Stimulated activated CD8-positive, alpha-beta memory T cell treated with anti-CD3 and anti-CD28 coated beads, Interleukin-12 subunit alpha, Interleukin-12 subunit beta, amount 100 ng/mL, for 24 hours (primary cell): ENCODE measurements around the gene SLC2A13.

Experiments
- DNase-seq: peaks from one replicate; pipeline ENCODE4 v3.0.0-alpha.2; 2020; ENCODE audit errors: extremely low read depth

The SLC2A13 gene

GRCh38 chr12:40105515-40106201, at the start of gene SLC2A13:
TSS of gene SLC2A13 (minus strand) at chr12:40106081. CDS start at chr12:40105808, 273 bp downstream.
- DNase-seq: peak; percentile 45

DNA sequence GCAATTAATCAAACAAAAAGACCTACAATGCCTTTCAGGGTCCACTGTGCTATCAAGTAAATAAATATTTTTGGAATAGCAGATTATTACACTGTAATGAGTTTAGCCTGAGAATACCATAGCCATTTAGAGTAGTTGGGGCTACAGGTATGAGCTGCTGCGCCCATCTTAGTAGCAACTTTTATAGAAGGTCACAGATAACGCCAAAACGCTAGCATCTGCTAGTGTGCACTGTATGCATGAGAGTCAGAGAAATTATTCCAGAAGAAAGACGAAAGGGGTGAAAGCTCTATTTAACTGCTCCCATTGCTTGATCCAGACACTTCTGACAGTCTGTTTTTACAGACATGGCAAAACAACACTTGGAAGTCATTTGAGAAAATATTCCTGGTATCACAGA, 48.5 kb upstream of the SLC2A13 start:
- no peak for DNase-seq

GRCh38 chr12:40153432-40153831, 47.6 kb upstream of the SLC2A13 start:
- no peak for DNase-seq

DNA sequence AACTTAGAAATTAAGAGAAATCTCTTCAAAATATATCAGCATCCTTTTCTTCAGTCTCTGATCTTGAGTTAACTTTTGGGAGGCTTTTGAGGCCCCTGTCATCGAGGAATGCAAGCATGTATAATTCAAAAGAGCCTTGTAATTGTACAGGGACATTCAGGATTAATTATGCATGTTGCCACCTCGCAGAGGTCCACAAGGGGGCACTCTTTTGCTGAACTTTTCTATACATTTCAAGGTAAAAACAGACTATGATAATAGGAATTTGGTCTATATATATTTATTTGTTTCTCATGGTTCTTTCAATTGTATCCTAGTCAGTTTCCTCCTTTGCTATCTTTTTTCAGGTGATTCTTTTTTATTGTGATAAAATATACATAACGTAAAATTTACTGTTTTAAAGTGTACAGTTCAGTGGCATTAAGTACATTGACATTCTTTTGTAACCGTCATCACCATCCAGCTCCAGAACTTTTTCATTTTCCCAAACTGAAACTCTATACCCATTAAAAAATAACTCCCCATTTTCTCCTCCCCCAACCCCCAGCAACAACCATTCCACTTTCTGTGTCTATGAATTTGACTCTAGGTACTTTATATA, 47.0 kb upstream of the SLC2A13 start:
- DNase-seq: no peak

- DNase-seq: no peak
These were observed 43.9 kb upstream of the SLC2A13 start for GRCh38 chr12:40149673-40150260.

GRCh38 chr12:40146800-40147797, 41.2 kb upstream of the SLC2A13 start:
- no peak for DNase-seq

GRCh38 chr12:40145896-40146295, 40.0 kb upstream of the SLC2A13 start:
- DNase-seq: no peak

- no peak for DNase-seq
These were observed 38.1 kb upstream of the SLC2A13 start for GRCh38 chr12:40144023-40144422.

GRCh38 chr12:40142001-40142744, 36.3 kb upstream of the SLC2A13 start:
- DNase-seq: no peak

GRCh38 chr12:40138526-40138925, 32.6 kb upstream of the SLC2A13 start:
- no peak for DNase-seq

DNA sequence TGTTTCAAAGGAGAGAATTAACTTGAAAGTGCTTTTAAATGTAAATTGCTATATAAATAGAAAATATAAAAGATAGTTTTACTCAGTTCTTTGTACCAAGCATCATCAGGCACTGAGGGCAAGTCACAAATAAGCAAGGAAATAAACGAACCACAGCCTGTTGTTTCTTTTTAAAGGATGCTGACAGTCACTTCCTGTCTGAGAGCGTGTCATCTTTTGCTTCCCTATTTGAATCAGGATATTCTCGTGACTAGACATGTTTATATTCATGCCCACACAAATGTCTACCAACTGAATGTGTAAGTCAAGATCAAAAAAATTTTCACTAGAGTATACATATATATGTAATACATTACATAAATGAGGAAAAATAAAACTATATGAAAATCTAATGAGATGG, 31.4 kb upstream of the SLC2A13 start:
- DNase-seq: no peak

- DNase-seq: no peak
These were observed 21.5 kb upstream of the SLC2A13 start for GRCh38 chr12:40127408-40127807.

DNA sequence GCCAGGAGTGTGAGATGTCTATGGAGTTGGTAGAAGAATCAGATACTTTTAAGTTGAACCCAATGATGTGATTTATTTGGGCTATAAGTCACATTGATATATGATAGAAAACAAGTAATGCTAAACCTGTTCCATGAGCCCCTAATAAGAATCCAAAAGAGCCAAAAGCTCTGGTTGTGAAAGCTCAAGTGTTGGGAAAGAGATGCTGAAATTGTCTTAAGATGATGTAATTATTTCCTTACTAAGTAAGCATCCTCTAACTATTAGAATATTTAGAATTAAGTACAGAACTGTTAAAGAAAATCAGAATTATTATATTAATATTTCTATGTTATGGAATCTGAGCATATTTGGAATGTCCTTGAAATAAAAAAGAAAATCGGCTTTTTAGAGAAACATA, 17.6 kb upstream of the SLC2A13 start:
- DNase-seq: no peak

DNA sequence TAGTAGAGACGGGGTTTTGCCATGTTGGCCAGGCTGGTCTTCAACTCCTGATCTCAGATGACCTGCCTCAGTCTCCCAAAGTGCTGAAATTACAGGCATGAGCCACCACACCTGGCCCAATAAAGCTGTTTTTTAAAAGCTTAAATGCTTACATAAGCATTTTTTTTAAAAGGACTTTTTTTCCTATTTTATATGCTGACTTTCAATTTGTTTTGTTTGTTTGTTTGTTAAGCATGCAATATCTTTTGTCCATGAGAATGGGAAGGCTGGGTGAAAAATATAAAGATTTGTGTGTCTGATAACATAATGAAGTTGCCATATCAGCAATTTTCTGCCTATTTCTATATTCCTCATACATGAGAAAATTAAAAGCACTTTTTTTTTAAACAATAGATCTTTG, 17.0 kb upstream of the SLC2A13 start:
- no peak for DNase-seq

DNA sequence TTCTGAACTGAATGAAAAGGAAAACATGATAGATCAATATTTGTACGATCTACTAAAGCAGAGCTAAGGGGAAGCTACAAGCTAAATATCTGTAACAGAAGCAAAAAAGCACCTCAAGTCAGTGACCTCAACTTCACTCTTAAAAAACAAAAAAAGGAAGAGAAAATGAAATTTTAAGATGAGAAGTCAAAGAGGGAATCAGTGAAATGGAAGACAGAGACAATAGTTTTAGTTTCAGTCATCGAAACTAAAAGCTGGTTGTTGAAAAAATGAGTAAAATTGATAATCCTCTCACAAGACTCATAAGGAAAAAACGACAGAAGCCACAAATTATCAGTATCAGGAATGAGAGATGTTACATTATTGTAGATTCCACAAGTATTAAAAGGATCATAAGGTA, 11.9 kb upstream of the SLC2A13 start:
- DNase-seq: no peak

DNA sequence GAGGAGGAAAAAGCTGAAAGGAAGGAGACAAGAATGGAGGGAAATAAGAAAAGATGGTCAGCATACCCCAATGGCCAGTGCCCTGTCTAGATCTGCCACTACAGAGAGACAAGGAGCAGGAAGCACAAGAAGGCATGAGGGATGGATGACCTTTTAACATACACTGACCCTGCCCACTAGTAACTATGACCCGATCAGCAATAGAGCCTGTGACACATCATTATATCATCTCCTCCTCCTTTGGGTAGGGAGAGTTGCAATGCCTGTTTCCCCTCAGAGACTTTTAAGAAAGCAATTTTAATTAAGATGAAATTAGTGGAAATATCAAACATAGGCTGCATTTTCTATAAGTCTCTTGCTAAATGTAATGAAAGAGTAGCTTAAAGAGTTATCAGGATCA, 4.7 kb upstream of the SLC2A13 start:
- no peak for DNase-seq

- no peak for DNase-seq
These were observed 2.1 kb upstream of the SLC2A13 start for GRCh38 chr12:40107803-40108620.

DNA sequence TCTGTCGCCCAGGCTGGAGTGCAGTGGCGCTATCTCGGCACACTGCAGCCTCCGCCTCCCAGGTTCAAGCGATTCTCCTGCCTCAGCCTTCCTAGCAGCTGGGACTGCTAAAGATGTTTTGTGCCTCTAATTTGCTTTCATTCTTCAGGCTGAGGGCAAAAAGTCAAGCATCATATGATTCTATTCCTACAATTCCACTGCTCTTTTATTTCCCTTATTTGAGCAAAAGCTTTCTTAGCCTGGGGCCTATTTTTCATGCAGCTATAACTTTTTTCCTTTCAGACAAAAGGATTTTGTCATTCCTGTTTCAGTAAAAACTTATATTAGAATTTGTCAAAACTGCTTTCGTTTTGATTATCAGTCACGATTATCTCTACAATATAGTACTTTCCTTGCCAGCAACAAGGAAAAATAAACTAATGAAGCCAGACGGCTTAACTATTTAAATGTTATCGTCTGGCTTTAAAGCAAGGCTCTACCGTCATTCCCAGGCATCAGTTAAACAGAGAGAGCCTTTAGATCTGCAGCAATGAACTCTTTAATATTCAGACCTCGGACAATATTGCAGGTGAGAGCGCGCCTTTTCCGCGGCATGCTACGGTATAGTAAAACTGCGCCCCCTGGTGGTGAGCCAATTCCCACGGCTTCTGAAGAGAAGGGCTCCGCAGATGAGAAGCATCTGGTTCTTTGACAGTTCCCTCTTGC, 1.4 kb upstream of the SLC2A13 start:
- peak; percentile 66 for DNase-seq

GRCh38 chr12:40106655-40107054, 774 bp upstream of the SLC2A13 start:
- DNase-seq: no peak

DNA sequence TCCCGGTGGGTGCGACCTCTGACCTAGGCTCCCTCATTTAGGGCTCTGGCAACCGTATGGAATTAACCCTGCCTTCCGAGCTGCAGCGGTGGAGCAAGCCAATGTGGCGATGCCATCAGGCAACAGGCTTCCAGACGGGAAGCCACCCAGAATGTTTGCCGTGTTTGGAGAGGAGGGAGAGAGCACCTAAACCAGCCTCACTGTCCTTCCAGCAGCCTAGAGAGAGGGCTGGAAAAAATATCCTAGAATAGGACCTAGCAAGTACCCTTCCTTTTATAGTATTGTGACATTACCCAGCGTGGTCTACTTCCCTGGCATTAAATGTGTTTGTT, 287 bp upstream of the SLC2A13 start:
- no peak for DNase-seq
